A172 (cell line): ENCODE measurements around the gene ATAD3A. TPM values are rescaled to one million over a fixed set of nuclear protein-coding genes. Genes with fewer than 3 reads are reported as not detected.
A peak's percentile ranks its signal among the peaks of the same experiment; 100 is the strongest.
"Not testable (repeated sequence)": the region's sequence is repeated elsewhere in the genome, so short reads cannot be mapped to it uniquely, and the experiment has no call there.

Experiments used
- DNase-seq: peaks from one replicate; pipeline ENCODE4 v3.0.0-alpha.2; 2015; ENCODE audit warnings: low spot score
- total RNA-seq: library from RNA; depleted of rRNA; stranded (reverse); fragments of >200 nt; shearing (Covaris generic); gene quantifications from 2 replicates; pipeline ENCODE4 v1.2.3, GENCODE V29; 2014; rRNA removed

ATAD3A gene
- total RNA-seq = 16.4 and 19.2 TPM in 2 replicates

DNA sequence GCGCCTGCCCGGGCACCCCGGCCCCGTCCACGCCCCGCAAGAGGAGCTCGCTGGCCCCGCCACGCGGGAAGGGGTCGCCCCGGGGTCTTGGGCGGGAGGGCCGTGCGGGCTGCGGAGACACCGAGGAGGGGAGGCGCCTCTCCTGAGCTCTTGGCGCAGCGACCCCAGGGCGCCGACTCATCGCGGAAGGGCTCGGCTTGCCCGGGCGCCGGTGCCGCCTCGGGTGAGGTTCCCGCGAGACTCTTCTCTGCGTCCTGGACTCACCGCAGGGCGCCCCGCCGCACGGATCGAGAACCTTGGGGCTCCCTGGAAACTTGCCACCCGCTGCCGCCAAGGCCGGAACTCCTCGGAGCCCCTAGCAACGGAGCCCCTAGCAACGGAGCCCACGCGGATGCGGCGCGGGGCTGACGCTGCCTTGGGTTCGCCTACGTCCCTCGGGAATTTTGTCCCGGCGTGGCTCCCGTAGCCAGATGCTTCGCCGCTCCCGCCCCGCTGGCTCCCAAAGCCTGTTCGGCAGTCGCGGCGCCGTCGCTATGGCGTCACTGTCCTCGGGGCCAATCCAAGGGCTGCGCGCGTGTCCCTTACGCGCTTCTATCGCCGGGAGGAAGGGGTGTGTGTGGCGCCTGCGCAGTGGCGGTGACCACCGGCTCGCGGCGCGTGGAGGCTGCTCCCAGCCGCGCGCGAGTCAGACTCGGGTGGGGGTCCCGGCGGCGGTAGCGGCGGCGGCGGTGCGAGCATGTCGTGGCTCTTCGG is at the start of gene ATAD3A:
TSS of gene ATAD3A (plus strand) at position 630 of the 753 bp plus-strand sequence. CDS start at position 737, 107 bp downstream.
- peak; percentile 81 for DNase-seq

DNA sequence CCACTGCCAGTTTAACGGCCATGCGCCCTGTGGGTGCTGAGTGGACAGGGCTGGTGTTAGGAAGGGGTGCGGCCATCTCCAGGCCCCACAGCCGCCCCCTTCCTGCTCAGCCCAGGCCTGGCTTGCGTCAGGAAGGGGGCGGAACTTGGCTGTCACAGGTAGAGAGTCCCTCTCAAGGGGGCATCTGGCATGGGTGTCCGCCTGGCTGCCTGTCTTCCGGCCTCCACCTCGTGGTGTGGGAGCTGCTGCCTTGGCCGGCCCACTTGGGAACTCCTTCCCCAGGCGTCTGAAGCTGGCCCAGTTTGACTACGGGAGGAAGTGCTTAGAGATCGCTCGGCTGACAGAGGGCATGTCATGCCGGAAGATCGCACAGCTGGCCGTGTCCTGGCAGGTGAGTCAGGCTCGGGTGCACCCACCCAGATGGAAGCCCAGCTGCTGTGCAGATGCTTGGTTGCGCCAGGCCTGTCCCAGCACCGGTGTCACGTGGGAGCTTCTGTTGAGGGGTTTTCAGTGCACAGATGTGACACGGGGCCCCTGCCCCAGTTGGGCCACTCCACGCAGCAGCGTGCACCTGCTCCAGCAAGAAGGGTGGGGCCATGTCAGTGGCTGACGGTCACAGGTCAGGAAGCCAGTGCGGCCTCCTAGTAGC is 49.5 kb upstream of the ATAD3A start:
- no peak for DNase-seq

DNA sequence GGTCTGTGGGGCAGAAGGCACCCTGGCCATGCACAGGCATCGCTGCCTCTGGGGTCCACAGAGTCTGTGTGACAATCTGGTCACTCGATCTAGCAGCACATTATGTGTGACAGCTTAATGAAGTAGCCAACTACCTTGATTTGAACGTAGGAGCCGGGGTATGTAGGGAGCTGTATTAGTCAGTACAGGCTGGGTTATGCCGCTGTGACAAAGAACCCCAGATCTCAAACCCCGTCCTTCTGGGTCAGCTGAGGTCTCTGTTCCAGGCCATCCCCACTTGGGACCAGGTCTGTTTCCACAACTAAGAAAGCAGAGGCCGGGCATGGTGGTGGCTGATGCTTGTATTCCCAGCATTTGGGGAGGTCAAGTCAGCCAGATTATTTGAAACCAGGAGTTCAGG is 48.6 kb upstream of the ATAD3A start:
- no peak for DNase-seq

DNA sequence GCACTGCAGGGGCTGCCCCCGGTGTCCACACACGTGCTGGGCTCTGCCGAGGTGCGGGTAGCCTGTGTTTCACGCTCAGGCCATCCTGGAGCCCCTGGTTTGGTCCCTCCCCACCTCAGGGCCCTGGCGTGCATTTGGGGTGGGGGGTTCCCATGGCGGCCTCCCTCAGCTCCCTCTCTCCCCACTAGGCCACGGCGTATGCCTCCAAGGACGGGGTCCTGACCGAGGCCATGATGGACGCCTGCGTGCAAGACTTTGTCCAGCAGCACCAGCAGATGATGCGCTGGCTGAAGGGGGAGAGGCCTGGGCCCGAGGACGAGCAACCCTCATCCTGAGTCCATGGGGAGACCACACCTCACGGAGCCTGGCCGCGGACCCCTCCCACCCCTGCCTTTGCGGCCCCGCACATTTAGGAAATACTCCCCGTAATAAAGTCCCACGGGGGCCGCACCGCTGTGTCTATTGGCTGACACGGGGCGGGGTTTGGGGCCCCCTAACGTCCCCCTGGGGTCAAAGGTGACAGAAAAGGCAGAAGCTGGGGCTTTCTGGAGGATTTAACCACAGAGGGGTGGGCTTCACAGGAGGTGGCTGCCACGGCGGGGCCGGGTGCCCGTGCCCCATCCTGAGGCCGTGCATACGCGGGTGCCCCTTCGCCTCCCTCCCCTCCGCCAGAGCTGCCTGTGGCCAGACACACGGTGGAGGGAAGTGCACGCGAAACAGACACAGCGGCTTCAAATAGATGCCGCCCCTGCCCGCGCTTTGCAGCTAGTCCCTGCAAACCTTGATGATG is 43.6 kb upstream of the ATAD3A start:
- DNase-seq = not testable (repeated sequence)

DNA sequence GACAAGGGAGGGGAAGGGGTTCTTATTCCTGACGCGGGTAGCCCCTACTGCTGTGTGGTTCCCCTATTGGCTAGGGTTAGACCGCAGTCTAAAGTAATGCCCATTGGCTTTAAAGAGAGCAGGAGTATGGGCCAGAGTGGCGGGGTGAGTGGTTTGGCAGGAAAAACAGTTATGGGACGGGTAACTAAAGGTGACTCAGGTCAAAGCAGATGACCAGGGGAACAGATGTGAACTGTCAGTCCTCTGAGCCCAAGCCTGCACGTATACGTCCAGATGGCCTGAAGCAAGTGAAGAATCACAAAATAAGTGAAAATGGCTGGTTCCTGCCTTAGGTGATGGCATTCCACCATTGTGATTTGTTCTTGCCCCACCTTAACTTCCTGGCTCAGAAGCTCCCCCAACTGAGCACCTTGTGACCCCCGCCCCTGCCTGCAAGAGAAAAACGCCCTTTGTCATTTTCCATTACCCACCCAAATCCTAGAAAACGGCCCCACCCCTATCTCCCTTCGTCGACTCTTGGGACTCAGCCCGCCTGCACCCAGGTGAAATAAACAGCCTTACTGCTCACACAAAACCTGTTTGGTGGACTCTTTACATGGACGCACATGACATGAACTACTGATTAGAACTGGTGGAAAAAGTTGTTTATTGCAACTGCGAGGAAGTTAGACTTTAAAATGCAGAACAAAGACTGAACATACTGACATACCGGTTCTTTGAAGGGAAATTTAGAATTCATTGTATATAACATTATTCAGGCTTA is 41.2 kb upstream of the ATAD3A start:
- DNase-seq = no peak

DNA sequence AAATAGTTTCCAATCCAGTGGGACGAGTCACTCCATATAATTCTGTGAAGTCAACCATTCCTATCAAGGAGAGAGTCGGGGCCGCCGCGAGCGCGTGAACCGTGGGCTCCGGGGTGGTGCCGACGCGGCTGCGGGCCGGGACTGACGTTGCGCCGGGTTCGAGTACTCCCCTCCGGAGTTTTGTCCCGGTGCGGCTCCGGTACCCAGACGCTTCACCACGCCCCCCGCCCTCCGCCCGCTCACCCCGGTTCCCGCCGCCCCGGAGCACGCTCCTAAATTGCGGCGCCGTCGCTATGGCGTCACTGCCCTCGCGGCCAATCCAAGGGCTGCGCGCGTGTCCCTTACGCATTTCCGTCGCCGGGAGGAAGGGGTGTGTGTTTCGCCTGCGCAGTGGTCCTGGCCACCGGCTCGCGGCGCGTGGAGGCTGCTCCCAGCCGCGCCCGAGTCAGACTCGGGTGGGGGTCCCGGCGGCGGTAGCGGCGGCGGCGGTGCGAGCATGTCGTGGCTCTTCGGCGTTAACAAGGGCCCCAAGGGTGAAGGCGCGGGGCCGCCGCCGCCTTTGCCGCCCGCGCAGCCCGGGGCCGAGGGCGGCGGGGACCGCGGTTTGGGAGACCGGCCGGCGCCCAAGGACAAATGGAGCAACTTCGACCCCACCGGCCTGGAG is 40.4 kb upstream of the ATAD3A start, which contains the start of gene ATAD3B:
TSS of gene ATAD3B (plus strand) at position 377 of the 664 bp plus-strand sequence. CDS start at position 497, 120 bp downstream.
- peak; percentile 69 for DNase-seq

DNA sequence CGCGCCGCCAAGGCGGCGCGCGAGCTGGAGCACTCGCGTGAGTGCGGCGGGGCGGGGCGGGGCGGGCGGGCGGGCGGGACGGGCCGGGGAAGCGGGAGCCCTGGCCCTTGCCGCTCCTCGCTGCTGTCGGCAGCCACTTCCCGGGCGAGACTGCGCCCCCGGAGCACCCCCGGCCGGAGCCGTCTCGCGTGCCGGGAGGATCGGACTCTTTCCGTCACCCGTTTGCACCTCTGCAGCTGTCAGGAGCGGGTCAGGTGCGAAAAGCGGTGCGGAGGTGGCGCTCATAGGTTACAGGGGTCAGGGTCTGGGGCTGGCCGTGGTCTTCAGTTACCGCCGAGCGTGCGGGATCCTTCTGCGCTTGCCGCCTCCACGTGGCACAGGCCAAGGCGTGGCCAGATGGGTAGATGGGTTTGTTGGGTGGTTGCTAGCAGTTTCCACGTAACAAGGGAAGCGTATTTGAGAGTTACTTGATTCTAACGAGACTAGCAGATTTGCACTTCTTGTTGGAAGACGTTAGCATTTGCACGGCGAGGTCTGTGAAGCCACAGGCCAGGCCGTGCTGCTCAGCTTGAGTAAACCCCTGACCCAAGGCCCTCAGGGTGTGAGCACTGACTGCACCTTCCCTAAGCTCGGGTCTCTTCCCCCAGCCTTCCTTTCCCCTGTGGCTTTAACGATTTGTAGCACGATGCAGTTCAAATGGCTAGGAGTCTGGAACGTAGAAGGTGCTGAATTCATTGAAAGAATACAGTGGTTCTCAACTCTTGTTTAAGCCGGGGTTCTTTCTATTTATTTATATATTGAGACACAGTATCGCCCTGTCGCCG is 39.7 kb upstream of the ATAD3A start:
- DNase-seq = not testable (repeated sequence)

DNA sequence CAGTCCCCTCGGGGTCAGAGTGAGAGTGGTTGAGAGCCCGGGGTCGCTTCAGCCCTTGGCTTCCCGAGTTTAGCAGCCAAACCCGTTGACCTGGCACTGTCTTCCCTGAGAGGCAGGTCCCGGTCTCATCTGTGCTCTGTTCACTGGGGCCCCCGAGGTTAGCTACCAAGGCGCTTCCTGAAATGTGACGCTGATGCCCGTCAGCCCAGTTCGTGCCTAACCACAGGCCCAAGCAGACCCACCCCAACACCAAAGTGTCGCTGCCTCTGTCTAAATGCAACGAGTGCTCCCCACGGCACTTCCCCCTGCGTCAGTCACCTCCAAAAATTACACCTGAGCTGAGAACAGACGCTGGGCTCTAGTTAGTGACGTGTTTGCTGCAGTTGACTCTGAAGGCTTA is 36.0 kb upstream of the ATAD3A start:
- DNase-seq = not testable (repeated sequence)

DNA sequence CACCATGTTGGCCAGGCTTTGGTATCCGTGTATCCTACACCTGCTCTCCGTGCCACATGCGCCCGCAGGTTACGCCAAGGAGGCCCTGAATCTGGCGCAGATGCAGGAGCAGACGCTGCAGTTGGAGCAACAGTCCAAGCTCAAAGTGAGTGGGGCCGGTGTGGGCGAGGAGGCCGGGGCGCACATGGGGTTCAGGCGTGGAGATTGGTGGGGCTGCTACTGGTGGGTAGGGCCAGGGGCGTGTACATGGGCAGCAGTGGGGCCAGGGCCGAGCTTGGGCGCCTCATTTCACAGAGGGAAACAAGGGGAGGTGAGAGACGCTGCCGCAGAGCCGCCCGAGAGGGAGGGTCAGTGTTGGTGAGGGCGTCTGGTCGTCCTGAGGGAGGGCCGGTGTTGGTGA is 34.8 kb upstream of the ATAD3A start:
- DNase-seq = no peak

DNA sequence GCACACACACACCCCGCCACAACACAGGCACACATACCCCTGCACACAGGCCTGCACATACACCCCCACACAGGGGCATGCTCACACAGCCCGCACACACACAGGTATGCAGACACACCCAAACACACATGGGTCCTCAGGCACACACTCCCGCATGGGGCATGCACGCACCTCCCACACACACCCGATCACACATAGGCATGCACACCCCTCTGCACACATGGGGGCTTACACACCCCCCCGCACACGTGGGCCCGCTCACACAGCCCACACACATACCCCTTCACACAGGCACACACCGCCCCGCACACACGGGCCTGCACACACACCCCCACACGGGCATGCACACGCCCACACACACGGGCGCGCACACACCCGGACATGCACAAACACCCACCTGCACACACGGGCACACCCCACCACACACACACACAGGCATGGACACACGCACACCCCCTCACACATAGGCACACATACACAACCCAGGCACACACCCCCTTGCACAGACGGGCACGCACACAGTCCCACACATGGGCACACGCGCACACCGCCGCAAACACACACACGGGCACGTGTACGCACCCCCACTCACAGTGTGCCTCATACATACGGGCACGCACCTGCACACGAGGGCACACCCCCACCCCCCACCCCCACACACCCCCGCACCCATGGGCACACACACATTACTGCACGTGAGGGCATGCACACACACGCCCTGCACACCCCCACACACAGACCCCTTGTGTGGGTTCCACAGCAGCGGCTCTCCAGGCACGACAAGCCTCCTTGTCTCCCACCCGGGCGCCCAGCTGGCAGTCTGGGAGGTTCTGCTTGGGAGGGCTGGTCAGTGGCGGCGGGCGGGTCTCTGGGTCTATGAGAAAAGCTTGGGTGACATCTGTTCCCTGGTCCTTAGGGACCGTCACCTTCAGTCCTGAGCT is 32.1 kb upstream of the ATAD3A start:
- DNase-seq = no peak

DNA sequence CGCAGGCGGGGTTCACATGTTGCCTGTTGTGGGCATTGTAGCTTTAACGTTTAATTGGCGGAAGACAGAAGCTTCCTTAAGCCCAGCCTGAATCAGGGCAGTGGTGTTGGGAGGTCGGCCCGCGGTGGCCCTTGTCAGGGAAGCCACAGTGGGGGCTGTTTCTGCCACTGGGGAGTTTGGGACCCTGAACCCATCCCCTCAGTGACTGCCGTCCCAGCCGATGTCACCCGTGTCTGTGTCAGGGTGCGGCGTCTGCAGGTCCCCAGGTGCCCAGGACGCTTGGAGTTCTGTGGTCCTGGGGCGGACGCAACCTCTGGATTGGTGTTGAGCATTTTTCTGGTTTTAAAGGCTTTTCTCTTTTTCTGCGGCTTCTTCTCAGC is 31.5 kb upstream of the ATAD3A start:
- DNase-seq = not testable (repeated sequence)

DNA sequence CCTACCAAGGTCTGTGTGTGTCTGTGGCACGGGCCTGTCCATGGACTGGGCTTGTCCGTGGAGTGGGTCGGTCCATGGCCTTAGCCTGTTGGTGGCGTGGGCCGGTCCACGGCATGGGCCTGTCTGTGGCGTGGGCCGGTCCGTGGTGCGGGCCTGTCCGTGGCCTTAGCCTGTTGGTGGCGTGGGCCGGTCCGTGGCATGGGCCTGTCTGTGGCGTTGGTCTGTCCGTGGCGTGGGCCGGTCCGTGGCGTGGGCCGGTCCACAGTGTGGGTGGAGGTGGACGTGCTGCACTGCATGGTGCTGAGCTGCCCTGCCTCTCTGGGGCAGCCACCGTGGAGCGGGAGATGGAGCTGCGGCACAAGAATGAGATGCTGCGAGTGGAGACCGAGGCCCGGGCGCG is 30.2 kb upstream of the ATAD3A start:
- DNase-seq = not testable (repeated sequence)

DNA sequence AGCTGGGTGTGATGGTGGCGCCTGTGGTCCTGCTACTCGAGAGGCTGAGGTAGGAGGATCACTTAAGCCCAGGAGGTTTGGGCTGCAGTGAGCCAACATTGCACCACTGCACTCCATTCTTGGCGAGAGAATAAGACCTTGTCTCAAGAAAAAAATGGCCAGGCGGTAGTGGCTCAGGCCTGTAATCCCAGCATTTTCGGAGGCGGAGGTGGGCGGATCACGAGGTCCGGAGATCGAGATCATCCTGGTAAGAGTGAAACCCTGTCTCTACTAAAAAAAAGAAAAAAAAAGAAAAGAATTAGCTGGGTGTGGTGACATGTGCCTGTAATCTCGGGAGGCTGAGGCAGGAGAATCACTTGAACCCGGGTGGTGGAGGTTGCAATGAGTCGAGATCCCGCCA is 29.1 kb upstream of the ATAD3A start:
- DNase-seq = no peak

DNA sequence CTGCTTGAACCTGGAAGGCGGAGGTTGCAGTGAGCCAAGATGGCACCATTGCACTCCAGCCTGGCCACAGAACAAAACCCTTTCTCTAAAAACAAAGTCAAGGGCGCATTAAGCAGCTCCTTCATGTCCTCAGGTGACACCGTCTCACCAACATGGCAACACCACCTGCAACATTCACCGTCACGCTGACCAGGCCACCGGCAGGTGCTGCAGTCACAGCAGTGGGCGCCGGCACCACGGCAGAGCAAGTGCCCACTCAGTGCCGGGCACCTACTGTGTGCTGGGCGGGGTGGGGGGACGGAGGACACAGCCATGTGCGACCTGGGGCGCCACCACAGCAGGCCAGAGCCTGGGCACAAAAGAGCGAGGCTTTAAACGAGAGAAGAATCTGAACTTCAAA is 28.2 kb upstream of the ATAD3A start:
- DNase-seq = no peak

DNA sequence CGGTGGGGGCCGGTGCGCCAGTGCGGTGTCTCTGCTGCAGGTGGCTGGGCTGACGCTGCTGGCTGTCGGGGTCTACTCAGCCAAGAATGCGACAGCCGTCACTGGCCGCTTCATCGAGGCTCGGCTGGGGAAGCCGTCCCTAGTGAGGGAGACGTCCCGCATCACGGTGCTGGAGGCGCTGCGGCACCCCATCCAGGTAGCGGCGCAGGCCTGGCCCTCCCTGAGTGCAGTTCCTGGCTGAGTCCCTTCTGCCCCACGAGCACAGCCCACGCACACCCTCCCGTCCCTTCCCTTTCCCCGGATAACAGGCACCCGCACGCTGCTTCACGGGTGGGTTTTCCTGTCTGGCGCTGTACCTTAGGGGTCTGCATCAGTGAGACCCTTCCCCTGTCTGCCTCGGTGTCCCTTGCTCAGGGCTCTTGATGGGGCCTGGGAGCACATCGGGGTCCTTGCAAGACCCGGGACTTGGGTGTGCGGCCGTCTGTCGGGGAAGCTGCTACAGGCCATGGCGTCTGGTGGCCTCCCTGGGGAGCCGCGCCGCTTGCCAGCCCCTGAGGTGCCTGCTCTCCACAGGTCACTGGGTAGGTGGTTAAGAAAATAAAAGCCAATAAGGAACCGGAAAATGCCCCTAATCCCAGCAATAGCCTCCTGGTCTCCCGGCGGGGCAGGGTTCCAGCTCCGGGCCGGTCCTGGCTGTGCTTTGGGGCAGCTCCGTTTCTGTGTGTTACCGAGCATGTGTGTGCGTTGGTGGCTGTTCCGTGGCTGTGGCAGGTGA is 26.8 kb upstream of the ATAD3A start:
- not testable (repeated sequence) for DNase-seq

DNA sequence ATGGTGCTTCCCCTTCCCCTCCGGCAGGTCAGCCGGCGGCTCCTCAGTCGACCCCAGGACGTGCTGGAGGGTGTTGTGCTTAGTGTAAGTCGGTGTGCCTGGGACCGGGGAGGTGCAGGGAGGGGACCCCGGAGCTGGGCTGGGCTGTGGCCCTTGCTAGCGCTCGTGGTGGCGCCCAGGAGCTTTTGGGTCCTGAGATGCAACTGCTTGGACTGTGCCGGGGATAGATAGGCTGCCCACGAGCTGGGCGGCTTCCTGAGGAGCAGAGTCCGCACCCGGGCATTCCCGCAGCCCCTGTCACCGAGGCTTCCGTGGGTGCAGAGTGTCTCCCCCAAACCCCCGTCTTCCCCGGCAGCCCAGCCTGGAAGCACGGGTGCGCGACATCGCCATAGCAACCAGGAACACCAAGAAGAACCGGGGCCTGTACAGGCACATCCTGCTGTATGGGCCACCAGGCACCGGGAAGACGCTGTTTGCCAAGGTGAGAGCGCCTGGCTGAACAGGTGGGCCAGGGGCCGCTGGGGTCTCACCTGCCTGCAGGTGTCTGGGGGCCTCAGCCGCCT is 26.1 kb upstream of the ATAD3A start:
- not testable (repeated sequence) for DNase-seq

DNA sequence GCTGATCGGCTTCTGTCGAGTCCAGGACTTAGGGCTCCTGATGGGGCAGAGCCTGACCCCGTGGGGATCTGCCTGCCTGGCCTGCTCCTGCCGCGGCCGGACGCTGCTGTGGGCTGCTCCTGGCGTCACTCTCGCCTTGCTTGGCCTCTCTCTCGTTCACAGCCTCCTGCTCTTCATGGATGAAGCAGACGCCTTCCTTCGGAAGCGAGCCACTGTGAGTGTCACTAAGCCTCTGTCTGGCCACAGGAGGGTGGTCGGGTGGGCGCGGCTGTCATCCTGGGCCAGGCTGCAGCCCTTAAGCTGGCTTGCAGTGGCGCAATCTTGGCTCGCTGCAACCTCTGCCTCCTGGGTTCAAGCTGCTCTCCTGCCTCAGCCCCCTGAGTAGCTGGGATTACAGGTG is 24.3 kb upstream of the ATAD3A start:
- no peak for DNase-seq

DNA sequence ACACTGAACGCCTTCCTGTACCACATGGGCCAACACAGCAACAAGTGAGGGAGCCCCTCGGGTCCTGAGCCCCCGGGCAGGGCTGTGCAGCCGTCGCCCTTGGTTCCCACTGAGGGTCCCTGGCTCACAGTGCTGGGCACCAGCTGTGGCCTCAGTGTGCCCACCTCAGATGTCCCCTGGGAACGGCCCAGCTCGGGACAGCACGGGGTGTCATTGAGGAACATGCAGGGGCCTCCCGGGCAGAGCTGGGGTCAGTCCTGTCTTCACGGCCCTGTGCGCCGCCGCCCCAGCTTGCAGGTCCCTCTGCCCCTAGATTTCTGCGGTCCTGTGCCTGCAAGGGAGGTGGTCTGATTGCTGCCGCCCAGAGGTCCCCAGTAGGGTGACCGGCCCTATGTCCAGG is 22.7 kb upstream of the ATAD3A start:
- no peak for DNase-seq
